CD8-positive, alpha-beta memory T cell (primary cell): ENCODE measurements around the gene NIPBL. TPM values are rescaled to one million over a fixed set of nuclear protein-coding genes. Genes with fewer than 3 reads are reported as not detected.
"Not testable (repeated sequence)": the region's sequence is repeated elsewhere in the genome, so short reads cannot be mapped to it uniquely, and the experiment has no call there.

Experiments used
- CTCF ChIA-PET: fragments of 350-600 bp; sonication (Branson Sonifier 250); formaldehyde crosslinking; loops from one replicate; lab custom pipeline; 2021; ENCODE audit warnings: antibody characterized with exemption; lab: Charles Lee
- POLR2A ChIA-PET: fragments of 350-600 bp; sonication (Branson Sonifier 250); formaldehyde crosslinking; loops from one replicate; lab custom pipeline; 2021; ENCODE audit warnings: antibody characterized with exemption; lab: Charles Lee
- DNase-seq, 5 donors: peaks; one replicate each; pipeline versions ENCODE4 v3.0.0 to v3.0.0-alpha.2; 2020 to 2022; ENCODE audit warnings: mixed read lengths in 1 of 5
- H3K27ac ChIP-seq: one replicate; pipeline ENCODE4 v1.7.0; 2013; ENCODE audit warnings: low read depth, mild to moderate bottlenecking, low read length, moderate library complexity
- H3K27me3 ChIP-seq: 2 replicates; pipeline ENCODE4 v1.7.0; 2013; ENCODE audit warnings: low read length, mild to moderate bottlenecking; ENCODE audit not compliant: insufficient read depth, poor library complexity, severe bottlenecking
- H3K36me3 ChIP-seq: 2 replicates; pipeline ENCODE4 v1.7.0; 2013; ENCODE audit warnings: mild to moderate bottlenecking, low read length, moderate library complexity; ENCODE audit not compliant: insufficient read depth
- H3K4me1 ChIP-seq: 2 replicates; pipeline ENCODE4 v1.7.0; 2013; ENCODE audit warnings: mild to moderate bottlenecking, low read length, moderate library complexity; ENCODE audit not compliant: insufficient read depth
- H3K4me3 ChIP-seq: 2 replicates; pipeline ENCODE4 v1.7.0; 2013; ENCODE audit warnings: mild to moderate bottlenecking, low read length
- H3K9me3 ChIP-seq: 2 replicates; pipeline ENCODE4 v1.7.0; 2013; ENCODE audit warnings: mild to moderate bottlenecking, low read length
- H3K27ac Mint-ChIP-seq, 8 donors: one replicate each; pipeline ENCODE4 v1.8.0; 2020 to 2021; ENCODE audit warnings: mixed read lengths in 8 of 8, mild to moderate bottlenecking in 6 of 8, inconsistent platforms in 3 of 8, moderate library complexity in 3 of 8
- H3K27me3 Mint-ChIP-seq, 2 donors: one replicate each; pipeline ENCODE4 v1.8.0; 2020 to 2021; ENCODE audit warnings: mixed read lengths in 2 of 2, mild to moderate bottlenecking in 1 of 2, moderate library complexity in 1 of 2
- H3K36me3 Mint-ChIP-seq, 3 donors: one replicate each; pipeline ENCODE4 v1.8.0; 2020 to 2021; ENCODE audit warnings: mixed read lengths in 3 of 3, inconsistent platforms in 1 of 3, mild to moderate bottlenecking in 1 of 3
- H3K4me1 Mint-ChIP-seq, 3 donors: one replicate each; pipeline ENCODE4 v1.8.0; 2020 to 2021; ENCODE audit warnings: mixed read lengths in 3 of 3, inconsistent platforms in 1 of 3, mild to moderate bottlenecking in 1 of 3
- H3K4me3 Mint-ChIP-seq, 7 donors: one replicate each; pipeline ENCODE4 v1.8.0; 2020 to 2021; ENCODE audit warnings: mixed read lengths in 7 of 7, mild to moderate bottlenecking in 6 of 7, moderate library complexity in 4 of 7, inconsistent platforms in 2 of 7
- H3K9me3 Mint-ChIP-seq, 5 donors: one replicate each; pipeline ENCODE4 v1.8.0; 2020 to 2022; ENCODE audit warnings: mixed read lengths in 5 of 5, mild to moderate bottlenecking in 3 of 5, moderate library complexity in 2 of 5, inconsistent platforms in 1 of 5
- polyA plus RNA-seq: library from polyadenylated mRNA; unstranded; fragments of 300-500 nt; fragmentation: Illumina TruSeq; gene quantifications from one replicate; pipeline ENCODE4 v1.2.3, GENCODE V29; 2021
- total RNA-seq, 2 experiments: library from RNA; stranded (reverse); gene quantifications; one replicate each; pipeline ENCODE4 v1.2.3, GENCODE V29; 2021

The NIPBL gene
- total and polyA plus RNA-seq, 3 experiments from 2014 or later, result 36.4 to 55.0 (median 47.3) TPM

GRCh38 chr5:37086466-37087173 lies 210.1 kb downstream of the NIPBL start:
- no peaks in the 10 kb centered on the region for H3K9me3 ChIP-seq
- CTCF ChIA-PET, result interaction anchor here (1.3 kb wide), 1 partner anchor 12 kb away, joined by 5 read pairs; no protein-coding TSS in a partner anchor
- Mint-ChIP-seq H3K4me3 (no peak overlapping the region), H3K27ac (no peak overlapping the region), H3K27me3 (no peaks in the 10 kb centered on the region), H3K4me1 (peaks cover 0 to 5% (median 2%) of the 10 kb centered on the region in 3 donors), H3K9me3 (peaks cover 0 to 2% (median 0%) of the 10 kb centered on the region in 5 donors), H3K36me3 (peaks cover 4 to 32% (median 25%) of the 10 kb centered on the region in 3 donors)
- H3K36me3 ChIP-seq, result no peaks in the 10 kb centered on the region
- POLR2A ChIA-PET, result no interaction called here
- H3K27ac ChIP-seq, result no peak overlapping the region
- H3K4me3 ChIP-seq, result no peak overlapping the region
- no peaks in the 10 kb centered on the region for H3K27me3 ChIP-seq
- H3K4me1 ChIP-seq, result no peaks in the 10 kb centered on the region
- no peak for DNase-seq

- H3K27ac ChIP-seq, result no peak overlapping the region
- H3K27me3 ChIP-seq, result no peaks in the 10 kb centered on the region
- no peaks in the 10 kb centered on the region for H3K36me3 ChIP-seq
- DNase-seq, result no peak
- ChIA-PET CTCF (interaction anchor here (1.3 kb wide), 1 partner anchor 14 kb away, joined by 5 read pairs; no protein-coding TSS in a partner anchor), POLR2A (no interaction called here)
- H3K9me3 ChIP-seq, result no peaks in the 10 kb centered on the region
- peaks cover 3 to 30% (median 14%) of the 10 kb centered on the region in 3 donors for H3K36me3 Mint-ChIP-seq
- no peak overlapping the region for H3K4me3 Mint-ChIP-seq
- H3K27me3 Mint-ChIP-seq, result no peaks in the 10 kb centered on the region
- peaks cover 0 to 5% (median 0%) of the 10 kb centered on the region in 3 donors for H3K4me1 Mint-ChIP-seq
- peaks cover 0 to 2% (median 0%) of the 10 kb centered on the region in 5 donors for H3K9me3 Mint-ChIP-seq
- H3K27ac Mint-ChIP-seq, result no peak overlapping the region
- no peak overlapping the region for H3K4me3 ChIP-seq
- H3K4me1 ChIP-seq, result no peaks in the 10 kb centered on the region
Measured at GRCh38 chr5:37088009-37088408, 211.4 kb downstream of the NIPBL start.

- CTCF ChIA-PET, result no interaction called here
- no peak overlapping the region for H3K4me3 Mint-ChIP-seq
- H3K27me3 Mint-ChIP-seq, result peaks cover 0 to 1% of the 10 kb centered on the region in 2 donors
- H3K4me1 Mint-ChIP-seq, result peaks cover 0 to 5% (median 0%) of the 10 kb centered on the region in 3 donors
- Histone ChIP-seq H3K27me3 (no peaks in the 10 kb centered on the region), H3K4me1 (no peaks in the 10 kb centered on the region), H3K9me3 (no peaks in the 10 kb centered on the region), H3K36me3 (no peaks in the 10 kb centered on the region), H3K4me3 (no peak overlapping the region), H3K27ac (no peak overlapping the region)
- no peak for DNase-seq
- peaks cover 2 to 20% (median 19%) of the 10 kb centered on the region in 3 donors for H3K36me3 Mint-ChIP-seq
- no peak overlapping the region for H3K27ac Mint-ChIP-seq
- POLR2A ChIA-PET, result no interaction called here
- H3K9me3 Mint-ChIP-seq, result no peaks in the 10 kb centered on the region
Measured at GRCh38 chr5:37090123-37090726, 213.7 kb downstream of the NIPBL start.

- no peak overlapping the region for H3K27ac ChIP-seq
- ChIA-PET CTCF (no interaction called here), POLR2A (no interaction called here)
- H3K4me3 Mint-ChIP-seq, result no peak overlapping the region
- no peaks in the 10 kb centered on the region for H3K9me3 ChIP-seq
- H3K27me3 ChIP-seq, result no peaks in the 10 kb centered on the region
- H3K4me1 ChIP-seq, result no peaks in the 10 kb centered on the region
- no peak overlapping the region for H3K27ac Mint-ChIP-seq
- DNase-seq, result no peak
- H3K27me3 Mint-ChIP-seq, result peaks cover 0 to 1% of the 10 kb centered on the region in 2 donors
- H3K9me3 Mint-ChIP-seq, result peaks cover 0 to 2% (median 0%) of the 10 kb centered on the region in 5 donors
- no peaks in the 10 kb centered on the region for H3K36me3 ChIP-seq
- no peak overlapping the region for H3K4me3 ChIP-seq
- peaks cover 0 to 5% (median 0%) of the 10 kb centered on the region in 3 donors for H3K4me1 Mint-ChIP-seq
- peaks cover 2 to 21% (median 19%) of the 10 kb centered on the region in 3 donors for H3K36me3 Mint-ChIP-seq
Measured at GRCh38 chr5:37090781-37091180, 214.2 kb downstream of the NIPBL start.

GRCh38 chr5:37093795-37094194 lies 217.2 kb downstream of the NIPBL start:
- H3K4me1 Mint-ChIP-seq, H3K36me3 ChIP-seq, H3K27me3 Mint-ChIP-seq, H3K27me3 ChIP-seq, H3K9me3 ChIP-seq, H3K4me3 ChIP-seq, DNase-seq, CTCF ChIA-PET, H3K27ac ChIP-seq, POLR2A ChIA-PET, H3K4me1 ChIP-seq: not testable (repeated sequence)
- Mint-ChIP-seq H3K9me3 (peaks cover 2 to 25% (median 14%) of the 10 kb centered on the region in 5 donors), H3K4me3 (peak overlapping the region in 1 of 7 donors; percentile 2), H3K27ac (peak overlapping the region in 1 of 8 donors; percentile 82), H3K36me3 (peaks cover 11 to 46% (median 15%) of the 10 kb centered on the region in 3 donors)

- H3K27ac Mint-ChIP-seq, H3K4me3 ChIP-seq, H3K4me3 Mint-ChIP-seq, H3K27ac ChIP-seq, H3K27me3 ChIP-seq, DNase-seq, H3K36me3 ChIP-seq, H3K27me3 Mint-ChIP-seq, H3K9me3 ChIP-seq, POLR2A ChIA-PET, H3K4me1 Mint-ChIP-seq, CTCF ChIA-PET, H3K4me1 ChIP-seq: not testable (repeated sequence)
- H3K36me3 Mint-ChIP-seq, result peaks cover 17 to 83% (median 19%) of the 10 kb centered on the region in 3 donors
- peaks cover 12 to 68% (median 33%) of the 10 kb centered on the region in 5 donors for H3K9me3 Mint-ChIP-seq
Measured at GRCh38 chr5:37099267-37099666, 222.7 kb downstream of the NIPBL start.

- H3K4me1 ChIP-seq, result no peaks in the 10 kb centered on the region
- ChIA-PET CTCF (no interaction called here), POLR2A (no interaction called here)
- no peak overlapping the region for H3K4me3 ChIP-seq
- no peak overlapping the region for H3K27ac ChIP-seq
- H3K27me3 Mint-ChIP-seq, result no peaks in the 10 kb centered on the region
- peaks cover 22 to 74% (median 38%) of the 10 kb centered on the region in 3 donors for H3K36me3 Mint-ChIP-seq
- peaks cover 0 to 47% (median 24%) of the 10 kb centered on the region in 5 donors for H3K9me3 Mint-ChIP-seq
- no peak for DNase-seq
- H3K4me1 Mint-ChIP-seq, result peaks cover 0 to 10% (median 0%) of the 10 kb centered on the region in 3 donors
- H3K4me3 Mint-ChIP-seq, result no peak overlapping the region
- H3K9me3 ChIP-seq, result no peaks in the 10 kb centered on the region
- no peaks in the 10 kb centered on the region for H3K27me3 ChIP-seq
- H3K27ac Mint-ChIP-seq, result no peak overlapping the region
- no peaks in the 10 kb centered on the region for H3K36me3 ChIP-seq
Measured at GRCh38 chr5:37103302-37103701, 226.7 kb downstream of the NIPBL start.

GRCh38 chr5:37109338-37109737 lies 232.8 kb downstream of the NIPBL start:
- Histone ChIP-seq H3K4me3 (no peak overlapping the region), H3K4me1 (peaks cover 35% of the 10 kb centered on the region), H3K27ac (no peak overlapping the region), H3K36me3 (no peaks in the 10 kb centered on the region), H3K27me3 (no peaks in the 10 kb centered on the region), H3K9me3 (no peaks in the 10 kb centered on the region)
- Mint-ChIP-seq H3K9me3 (no peaks in the 10 kb centered on the region), H3K27ac (no peak overlapping the region), H3K4me3 (no peak overlapping the region), H3K36me3 (peaks cover 26 to 42% (median 33%) of the 10 kb centered on the region in 3 donors), H3K27me3 (no peaks in the 10 kb centered on the region), H3K4me1 (peaks cover 23 to 41% (median 32%) of the 10 kb centered on the region in 3 donors)
- ChIA-PET CTCF (no interaction called here), POLR2A (no interaction called here)
- no peak for DNase-seq
